Measurements from ENCODE around the gene KNDC1. TPM values are rescaled to one million over a fixed set of nuclear protein-coding genes. Genes with fewer than 3 reads are reported as not detected.
"Not testable (repeated sequence)": the region's sequence is repeated elsewhere in the genome, so short reads cannot be mapped to it uniquely, and the experiment has no call there.

The KNDC1 gene
- total RNA-seq, 1 experiment from 2014 or later = 1.2 TPM

GRCh38 chr10:133150656-133151055 lies 9.4 kb upstream of the KNDC1 start:
- H3K27ac Mint-ChIP-seq (ENCODE audit: unreplicated experiment) = no peak overlapping the region
- BruUV-seq (replicated peaks) = no TSS peak
- peaks cover 83% of the 10 kb centered on the region for H3K27me3 Mint-ChIP-seq (ENCODE audit: unreplicated experiment)
- peaks cover 9% of the 10 kb centered on the region for H3K4me1 Mint-ChIP-seq (ENCODE audit: low read depth, unreplicated experiment)
- DNase-seq = no peak
- H3K4me3 Mint-ChIP-seq (ENCODE audit: low read depth, unreplicated experiment) = no peak overlapping the region
- CTCF ChIA-PET = no interaction called here
- TF ChIP-seq CTCF (IDR thresholded peaks at IDR 0.05; ENCODE audit: unreplicated experiment) = no peak
- H3K9me3 Mint-ChIP-seq (ENCODE audit: low read depth, unreplicated experiment) = no peaks in the 10 kb centered on the region
- intact Hi-C loops (cut with micrococcal nuclease; ENCODE audit: unreplicated experiment) = no loop called here
- H3K36me3 Mint-ChIP-seq (ENCODE audit: insufficient read depth, unreplicated experiment) = no peaks in the 10 kb centered on the region

- peaks cover 84% of the 10 kb centered on the region for H3K27me3 Mint-ChIP-seq (ENCODE audit: unreplicated experiment)
- DNase-seq; H3K27ac Mint-ChIP-seq (ENCODE audit: unreplicated experiment); CTCF ChIA-PET; H3K36me3 Mint-ChIP-seq (ENCODE audit: insufficient read depth, unreplicated experiment); H3K4me3 Mint-ChIP-seq (ENCODE audit: low read depth, unreplicated experiment); H3K4me1 Mint-ChIP-seq (ENCODE audit: low read depth, unreplicated experiment); BruUV-seq (replicated peaks); intact Hi-C loops (cut with micrococcal nuclease; ENCODE audit: unreplicated experiment); H3K9me3 Mint-ChIP-seq (ENCODE audit: low read depth, unreplicated experiment): not testable (repeated sequence)
Observed at GRCh38 chr10:133151071-133151470, 8.9 kb upstream of the KNDC1 start.

- no TSS peak for BruUV-seq (replicated peaks)
- H3K27me3 Mint-ChIP-seq (ENCODE audit: unreplicated experiment) = peaks cover 84% of the 10 kb centered on the region
- no peaks in the 10 kb centered on the region for H3K9me3 Mint-ChIP-seq (ENCODE audit: low read depth, unreplicated experiment)
- CTCF ChIA-PET = no interaction called here
- peaks cover 9% of the 10 kb centered on the region for H3K4me1 Mint-ChIP-seq (ENCODE audit: low read depth, unreplicated experiment)
- no peak for DNase-seq
- no peaks in the 10 kb centered on the region for H3K36me3 Mint-ChIP-seq (ENCODE audit: insufficient read depth, unreplicated experiment)
- H3K27ac Mint-ChIP-seq (ENCODE audit: unreplicated experiment) = no peak overlapping the region
- intact Hi-C loops (cut with micrococcal nuclease; ENCODE audit: unreplicated experiment) = no loop called here
- no peak overlapping the region for H3K4me3 Mint-ChIP-seq (ENCODE audit: low read depth, unreplicated experiment)
- TF ChIP-seq CTCF (IDR thresholded peaks at IDR 0.05; ENCODE audit: unreplicated experiment) = no peak
Observed at GRCh38 chr10:133151543-133151972, 8.5 kb upstream of the KNDC1 start.

- H3K4me3 Mint-ChIP-seq (ENCODE audit: low read depth, unreplicated experiment) = no peak overlapping the region
Observed at GRCh38 chr10:133154411-133154810, 5.6 kb upstream of the KNDC1 start.

More at GRCh38 chr10:133154411-133154810, 5.6 kb upstream of the KNDC1 start:
- no TSS peak for BruUV-seq (replicated peaks)
- intact Hi-C loops (cut with micrococcal nuclease; ENCODE audit: unreplicated experiment) = no loop called here
- no peak overlapping the region for H3K27ac Mint-ChIP-seq (ENCODE audit: unreplicated experiment)
- no peaks in the 10 kb centered on the region for H3K36me3 Mint-ChIP-seq (ENCODE audit: insufficient read depth, unreplicated experiment)
- CTCF ChIA-PET = no interaction called here
- no peak for TF ChIP-seq CTCF (IDR thresholded peaks at IDR 0.05; ENCODE audit: unreplicated experiment)
- no peaks in the 10 kb centered on the region for H3K9me3 Mint-ChIP-seq (ENCODE audit: low read depth, unreplicated experiment)
- H3K4me1 Mint-ChIP-seq (ENCODE audit: low read depth, unreplicated experiment) = peaks cover 9% of the 10 kb centered on the region
- H3K27me3 Mint-ChIP-seq (ENCODE audit: unreplicated experiment) = peaks cover 57% of the 10 kb centered on the region
- no peak for DNase-seq

Measured in Calu3 (cell line).